Measurements from ENCODE around the gene USF3. TPM values are rescaled to one million over a fixed set of nuclear protein-coding genes. Genes with fewer than 3 reads are reported as not detected.

USF3 gene
- total and polyA plus RNA-seq, 2 of the 13 experiments (the other 11 are each of a cell fraction or from before 2014, with no cell fraction given): 6.3 to 15.2 TPM

DNA sequence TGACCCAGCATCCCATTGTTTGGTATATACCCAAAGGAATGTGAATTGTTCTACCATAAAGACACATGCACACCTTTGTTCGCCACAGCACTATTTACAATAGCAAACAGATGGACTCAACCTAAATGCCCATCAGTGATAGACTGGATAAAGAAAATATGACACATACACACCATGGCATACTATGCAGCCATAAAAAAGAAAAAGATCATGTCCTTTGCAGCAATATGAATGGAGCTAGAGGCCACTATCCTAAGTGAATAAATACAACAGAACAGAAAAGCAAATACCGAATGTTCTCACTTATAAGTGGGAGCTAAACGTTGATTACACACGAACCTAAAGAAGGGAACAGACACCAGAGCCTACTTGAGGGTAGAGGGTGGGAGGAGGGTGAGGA is 11.4 kb upstream of the USF3 start:
- H2AFZ ChIP-seq (ENCODE audit: low read length): no peak overlapping the region
- no peak for ATAC-seq
- in situ Hi-C loops (cut with HindIII; ENCODE audit: extremely low pct_ligation_motif_present, low pct_unique_long_range_greater_than_20kb) (no loop called here), intact Hi-C loops (cut with micrococcal nuclease; ENCODE audit: unreplicated experiment) (no loop called here)
- 26% methylated on average over 4 of the region's 4 CpGs for WGBS (ENCODE audit: low lambda C conversion rate)
- CTCF ChIA-PET (ENCODE audit: low intra/inter-chr PET ratio, low total read pairs): no interaction called here
- TF ChIP-seq, protein P1, sequence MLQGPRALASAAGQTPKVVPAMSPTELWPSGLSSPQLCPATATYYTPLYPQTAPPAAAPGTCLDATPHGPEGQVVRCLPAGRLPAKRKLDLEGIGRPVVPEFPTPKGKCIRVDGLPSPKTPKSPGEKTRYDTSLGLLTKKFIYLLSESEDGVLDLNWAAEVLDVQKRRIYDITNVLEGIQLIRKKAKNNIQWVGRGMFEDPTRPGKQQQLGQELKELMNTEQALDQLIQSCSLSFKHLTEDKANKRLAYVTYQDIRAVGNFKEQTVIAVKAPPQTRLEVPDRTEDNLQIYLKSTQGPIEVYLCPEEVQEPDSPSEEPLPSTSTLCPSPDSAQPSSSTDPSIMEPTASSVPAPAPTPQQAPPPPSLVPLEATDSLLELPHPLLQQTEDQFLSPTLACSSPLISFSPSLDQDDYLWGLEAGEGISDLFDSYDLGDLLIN (CRISPR knock-in tag; IDR thresholded peaks at IDR 0.05; ENCODE audit: borderline replicate concordance): no peak
- TF ChIP-seq, protein P2, sequence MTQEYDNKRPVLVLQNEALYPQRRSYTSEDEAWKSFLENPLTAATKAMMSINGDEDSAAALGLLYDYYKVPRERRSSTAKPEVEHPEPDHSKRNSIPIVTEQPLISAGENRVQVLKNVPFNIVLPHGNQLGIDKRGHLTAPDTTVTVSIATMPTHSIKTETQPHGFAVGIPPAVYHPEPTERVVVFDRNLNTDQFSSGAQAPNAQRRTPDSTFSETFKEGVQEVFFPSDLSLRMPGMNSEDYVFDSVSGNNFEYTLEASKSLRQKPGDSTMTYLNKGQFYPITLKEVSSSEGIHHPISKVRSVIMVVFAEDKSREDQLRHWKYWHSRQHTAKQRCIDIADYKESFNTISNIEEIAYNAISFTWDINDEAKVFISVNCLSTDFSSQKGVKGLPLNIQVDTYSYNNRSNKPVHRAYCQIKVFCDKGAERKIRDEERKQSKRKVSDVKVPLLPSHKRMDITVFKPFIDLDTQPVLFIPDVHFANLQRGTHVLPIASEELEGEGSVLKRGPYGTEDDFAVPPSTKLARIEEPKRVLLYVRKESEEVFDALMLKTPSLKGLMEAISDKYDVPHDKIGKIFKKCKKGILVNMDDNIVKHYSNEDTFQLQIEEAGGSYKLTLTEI (CRISPR knock-in tag; conservative IDR thresholded peaks at IDR 0.05): no peak
- TF ChIP-seq ZNF7 (CRISPR knock-in tag; IDR thresholded peaks at IDR 0.05) (no peak), ZNF777 (CRISPR knock-in tag; IDR thresholded peaks at IDR 0.05) (no peak), HNRNPUL1 (IDR thresholded peaks at IDR 0.05; ENCODE audit: low read depth, low read length) (no peak), REPIN1 (CRISPR knock-in tag; IDR thresholded peaks at IDR 0.05; ENCODE audit: borderline replicate concordance, low read depth) (no peak), ZNF230 (CRISPR knock-in tag; IDR thresholded peaks at IDR 0.05) (no peak)
- TF ChIP-seq, protein P3, sequence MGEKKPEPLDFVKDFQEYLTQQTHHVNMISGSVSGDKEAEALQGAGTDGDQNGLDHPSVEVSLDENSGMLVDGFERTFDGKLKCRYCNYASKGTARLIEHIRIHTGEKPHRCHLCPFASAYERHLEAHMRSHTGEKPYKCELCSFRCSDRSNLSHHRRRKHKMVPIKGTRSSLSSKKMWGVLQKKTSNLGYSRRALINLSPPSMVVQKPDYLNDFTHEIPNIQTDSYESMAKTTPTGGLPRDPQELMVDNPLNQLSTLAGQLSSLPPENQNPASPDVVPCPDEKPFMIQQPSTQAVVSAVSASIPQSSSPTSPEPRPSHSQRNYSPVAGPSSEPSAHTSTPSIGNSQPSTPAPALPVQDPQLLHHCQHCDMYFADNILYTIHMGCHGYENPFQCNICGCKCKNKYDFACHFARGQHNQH (CRISPR knock-in tag; IDR thresholded peaks at IDR 0.05): no peak
- TF ChIP-seq, protein P4, sequence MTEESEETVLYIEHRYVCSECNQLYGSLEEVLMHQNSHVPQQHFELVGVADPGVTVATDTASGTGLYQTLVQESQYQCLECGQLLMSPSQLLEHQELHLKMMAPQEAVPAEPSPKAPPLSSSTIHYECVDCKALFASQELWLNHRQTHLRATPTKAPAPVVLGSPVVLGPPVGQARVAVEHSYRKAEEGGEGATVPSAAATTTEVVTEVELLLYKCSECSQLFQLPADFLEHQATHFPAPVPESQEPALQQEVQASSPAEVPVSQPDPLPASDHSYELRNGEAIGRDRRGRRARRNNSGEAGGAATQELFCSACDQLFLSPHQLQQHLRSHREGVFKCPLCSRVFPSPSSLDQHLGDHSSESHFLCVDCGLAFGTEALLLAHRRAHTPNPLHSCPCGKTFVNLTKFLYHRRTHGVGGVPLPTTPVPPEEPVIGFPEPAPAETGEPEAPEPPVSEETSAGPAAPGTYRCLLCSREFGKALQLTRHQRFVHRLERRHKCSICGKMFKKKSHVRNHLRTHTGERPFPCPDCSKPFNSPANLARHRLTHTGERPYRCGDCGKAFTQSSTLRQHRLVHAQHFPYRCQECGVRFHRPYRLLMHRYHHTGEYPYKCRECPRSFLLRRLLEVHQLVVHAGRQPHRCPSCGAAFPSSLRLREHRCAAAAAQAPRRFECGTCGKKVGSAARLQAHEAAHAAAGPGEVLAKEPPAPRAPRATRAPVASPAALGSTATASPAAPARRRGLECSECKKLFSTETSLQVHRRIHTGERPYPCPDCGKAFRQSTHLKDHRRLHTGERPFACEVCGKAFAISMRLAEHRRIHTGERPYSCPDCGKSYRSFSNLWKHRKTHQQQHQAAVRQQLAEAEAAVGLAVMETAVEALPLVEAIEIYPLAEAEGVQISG (CRISPR knock-in tag; IDR thresholded peaks at IDR 0.05): no peak
- H3K79me2 ChIP-seq (ENCODE audit: insufficient read depth, low read length): no peaks in the 10 kb centered on the region
- H3K4me2 ChIP-seq (ENCODE audit: low read depth, low read length): no peak overlapping the region
- no peaks in the 10 kb centered on the region for H3K9me3 ChIP-seq (ENCODE audit: low read length)
- H3K4me3 ChIP-seq (replicated peaks in 1 of 3; ENCODE audit: insufficient read depth in 1 of 3, low read depth in 2 of 3, low read length in 3 of 3): no peak overlapping the region
- no peak for DNase-seq (ENCODE audit: low spot score)
- POLR2A ChIA-PET: no interaction called here
- FAIRE-seq: no peak
- no peaks in the 10 kb centered on the region for H4K20me1 ChIP-seq (ENCODE audit: insufficient read depth, low read length)
- no TSS peak for BruUV-seq (replicated peaks)
- no peaks in the 10 kb centered on the region for H3K36me3 ChIP-seq (replicated peaks in 1 of 2; ENCODE audit: control insufficient read depth in 1 of 2, insufficient read depth in 2 of 2, low read length in 2 of 2)
- H3K4me1 ChIP-seq (ENCODE audit: insufficient read depth, low read length): peaks cover 14% of the 10 kb centered on the region; the same call in 1 of the 2 replicates
- H3K27me3 ChIP-seq (ENCODE audit: control insufficient read depth in 1 of 2, insufficient read depth in 2 of 2, low read length in 2 of 2): no peaks in the 10 kb centered on the region
- H3K27ac ChIP-seq (ENCODE audit: extremely low read length, insufficient read depth, low read length): no peak overlapping the region
- H3K9ac ChIP-seq (ENCODE audit: insufficient read depth, low read depth, low read length): no peak overlapping the region
